GM21717 (cell line): ENCODE data around the gene OR5A1.

Source experiments
- ATAC-seq: cut with Tn5 transposase; IDR thresholded peaks from one replicate; pipeline ENCODE4 v1.9.1; 2021; ENCODE audit warnings: mild to moderate bottlenecking, moderate library complexity; ENCODE audit not compliant: unreplicated experiment

The OR5A1 gene

GRCh38 chr11:59475176-59475575, 38.9 kb downstream of the OR5A1 start:
- no peak for ATAC-seq

GRCh38 chr11:59479906-59480305, 43.6 kb downstream of the OR5A1 start:
- no peak for ATAC-seq

- ATAC-seq, result no peak
Measured at GRCh38 chr11:59480359-59480758, 44.1 kb downstream of the OR5A1 start.
